Peyer's patch (tissue), 4 donors: ENCODE results near the gene ZNF606. TPM values are rescaled to one million over a fixed set of nuclear protein-coding genes. Genes with fewer than 3 reads are reported as not detected.

ENCODE experiments used
- DNase-seq, 3 donors: peaks; one replicate each; pipeline ENCODE4 v3.0.0-alpha.2; 2017 to 2019
- H3K27ac ChIP-seq, 4 donors: fragments of 200-600 bp; sonication (generic); one replicate each; pipeline ENCODE4 v1.5.1; 2016 to 2019
- H3K27me3 ChIP-seq, 2 donors: fragments of 200-600 bp; sonication (generic); one replicate each; pipeline ENCODE4 v1.5.1; 2019
- H3K36me3 ChIP-seq, 3 donors: fragments of 200-600 bp; sonication (generic); one replicate each; pipeline ENCODE4 v1.5.1; 2016 to 2019
- H3K4me1 ChIP-seq, 4 donors: fragments of 200-600 bp; sonication (generic); one replicate each; pipeline ENCODE4 v1.5.1; 2016 to 2019
- H3K4me3 ChIP-seq, 4 donors: fragments of 200-600 bp; sonication (generic); 1 replicate in 3 of 4; 2 replicates in 1 of 4; pipeline ENCODE4 v1.5.1; 2016 to 2019; ENCODE audit warnings: mild to moderate bottlenecking in 1 of 4
- H3K9me3 ChIP-seq, 4 donors: fragments of 200-600 bp; sonication (generic); one replicate each; pipeline ENCODE4 v1.5.1; 2016 to 2019; ENCODE audit warnings: mild to moderate bottlenecking in 1 of 4
- CTCF ChIP-seq, 6 experiments: fragments of 450-650 bp in 4 of 6; fragments of 200-600 bp in 2 of 6; sonication (generic) in 1 of 6; IDR thresholded peaks; one replicate each; pipeline ENCODE4 v1.5.1; 2017 to 2019; ENCODE audit warnings: antibody characterized with exemption in 6 of 6, mild to moderate bottlenecking in 3 of 6, moderate library complexity in 1 of 6
- POLR2A ChIP-seq, 2 donors: fragments of 450-650 bp; IDR thresholded peaks; one replicate each; pipeline ENCODE4 v1.5.1; 2017; ENCODE audit warnings: antibody characterized with exemption in 2 of 2, mild to moderate bottlenecking in 2 of 2, moderate library complexity in 2 of 2
- total RNA-seq, 4 donors: library from RNA; depleted of rRNA; stranded (reverse); fragments of >200 nt; gene quantifications; one replicate each; pipeline ENCODE4 v1.1.0, GENCODE V29; 2016

ZNF606 gene
- total RNA-seq = 10 to 100 TPM; 18.4 to 29.7 (median 20.3) TPM

- peaks cover 0 to 52% (median 21%) of the 10 kb centered on the region in 4 donors for H3K9me3 ChIP-seq
- peaks cover 0 to 3% (median 0%) of the 10 kb centered on the region in 4 donors for H3K4me1 ChIP-seq
- peak within 1 kb of the TSS; percentile 76 to 99 (median 86) for H3K4me3 ChIP-seq
- H3K27ac ChIP-seq = peak within 1 kb of the TSS; percentile 88 to 94 (median 90)
- no peaks in the 10 kb centered on the region for H3K27me3 ChIP-seq
- peak; percentile 81 to 94 (median 94) for DNase-seq
- TF ChIP-seq POLR2A (IDR thresholded peaks at IDR 0.05) (peak; percentile 57 to 68), CTCF (IDR thresholded peaks at IDR 0.05) (no peak)
- H3K36me3 ChIP-seq = peaks cover 0 to 57% (median 0%) of the 10 kb centered on the region in 3 donors
Measured at GRCh38 chr19:58002384-58003173, at the start of gene ZNF606. ZNF606 (minus strand) TSS chr19:58002820; CDS start chr19:58001319, 1,501 bp downstream.

- no peak for TF ChIP-seq POLR2A (IDR thresholded peaks at IDR 0.05)
- no peak for TF ChIP-seq CTCF (IDR thresholded peaks at IDR 0.05)
- DNase-seq = no peak
- Histone ChIP-seq H3K36me3 (no peaks in the 10 kb centered on the region), H3K27me3 (no peaks in the 10 kb centered on the region), H3K9me3 (peaks cover 0 to 40% (median 10%) of the 10 kb centered on the region in 4 donors), H3K27ac (no peak overlapping the region), H3K4me3 (no peak overlapping the region), H3K4me1 (no peaks in the 10 kb centered on the region)
Measured at GRCh38 chr19:58052256-58052655, 49.6 kb upstream of the ZNF606 start.

GRCh38 chr19:58047672-58048071, 45.1 kb upstream of the ZNF606 start:
- Histone ChIP-seq H3K4me1 (no peaks in the 10 kb centered on the region), H3K36me3 (no peaks in the 10 kb centered on the region), H3K27ac (no peak overlapping the region), H3K27me3 (no peaks in the 10 kb centered on the region), H3K4me3 (no peak overlapping the region), H3K9me3 (peaks cover 0 to 59% (median 20%) of the 10 kb centered on the region in 4 donors)
- no peak for DNase-seq
- TF ChIP-seq POLR2A (IDR thresholded peaks at IDR 0.05) (no peak), CTCF (IDR thresholded peaks at IDR 0.05) (no peak)

GRCh38 chr19:58046856-58047255, 44.2 kb upstream of the ZNF606 start:
- no peaks in the 10 kb centered on the region for H3K27me3 ChIP-seq
- no peaks in the 10 kb centered on the region for H3K4me1 ChIP-seq
- H3K27ac ChIP-seq = no peak overlapping the region
- no peak for TF ChIP-seq POLR2A (IDR thresholded peaks at IDR 0.05)
- TF ChIP-seq CTCF (IDR thresholded peaks at IDR 0.05) = no peak
- H3K4me3 ChIP-seq = no peak overlapping the region
- no peaks in the 10 kb centered on the region for H3K36me3 ChIP-seq
- no peak for DNase-seq
- H3K9me3 ChIP-seq = peaks cover 0 to 55% (median 23%) of the 10 kb centered on the region in 4 donors

GRCh38 chr19:58045411-58046050, 42.9 kb upstream of the ZNF606 start:
- Histone ChIP-seq H3K27ac (no peak overlapping the region), H3K4me1 (no peaks in the 10 kb centered on the region), H3K9me3 (peaks cover 0 to 49% (median 23%) of the 10 kb centered on the region in 4 donors), H3K27me3 (no peaks in the 10 kb centered on the region), H3K4me3 (no peak overlapping the region), H3K36me3 (no peaks in the 10 kb centered on the region)
- TF ChIP-seq POLR2A (IDR thresholded peaks at IDR 0.05) (no peak), CTCF (IDR thresholded peaks at IDR 0.05) (no peak)
- no peak for DNase-seq
